ENCODE results near the gene COPS3. TPM values are rescaled to one million over a fixed set of nuclear protein-coding genes. Genes with fewer than 3 reads are reported as not detected.
"Not testable (repeated sequence)": the region's sequence is repeated elsewhere in the genome, so short reads cannot be mapped to it uniquely, and the experiment has no call there.

Gene COPS3
- total RNA-seq, 4 donors from 2014 or later = 49.3 to 72.6 (median 59.1) TPM

DNA sequence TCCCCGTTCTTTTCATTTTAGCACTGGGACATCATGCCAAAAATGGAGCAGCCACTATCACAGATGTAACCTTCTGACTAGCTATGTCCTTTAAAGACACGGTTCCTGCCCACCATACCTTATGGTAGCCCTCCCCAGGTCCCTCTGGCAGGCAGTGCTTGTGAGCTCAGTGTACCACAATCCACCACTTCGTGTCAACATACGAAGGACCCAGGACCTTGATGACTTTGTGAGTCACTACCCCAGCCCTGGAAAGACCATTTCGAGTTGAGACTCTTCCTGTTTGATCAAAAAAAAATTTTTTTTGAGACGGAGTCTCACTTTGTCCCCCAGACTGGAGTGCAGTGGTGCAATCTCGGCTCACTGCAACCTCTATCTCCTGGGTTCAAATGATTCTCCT is 23.0 kb downstream of the COPS3 start:
- Histone ChIP-seq H3K9me3 (no peaks in the 10 kb centered on the region), H3K4me1 (no peaks in the 10 kb centered on the region), H3K27ac (replicated peaks in 1 of 4) (no peak overlapping the region), H3K27me3 (no peaks in the 10 kb centered on the region), H3K36me3 (peaks cover 58 to 100% (median 96%) of the 10 kb centered on the region in 4 donors), H3K4me3 (no peak overlapping the region)
- WGBS = 89% methylated on average over 7 of the region's 7 CpGs
- intact Hi-C loops (cut with DNase I) = no loop called here
- DNase-seq (ENCODE audit: extremely low spot score) = no peak
- no peak for TF ChIP-seq CTCF (IDR thresholded peaks at IDR 0.05)
- TF ChIP-seq EP300 (IDR thresholded peaks at IDR 0.05) = no peak
- no peak for TF ChIP-seq POLR2A (IDR thresholded peaks at IDR 0.05; ENCODE audit: low read depth)
- TF ChIP-seq POLR2AphosphoS5 (IDR thresholded peaks at IDR 0.05) = no peak

- TF ChIP-seq EP300 (IDR thresholded peaks at IDR 0.05) = no peak
- TF ChIP-seq POLR2A (IDR thresholded peaks at IDR 0.05; ENCODE audit: low read depth) = no peak
- TF ChIP-seq CTCF (IDR thresholded peaks at IDR 0.05) = no peak
- TF ChIP-seq POLR2AphosphoS5 (IDR thresholded peaks at IDR 0.05) = no peak
- intact Hi-C loops (cut with DNase I) = no loop called here
- no peaks in the 10 kb centered on the region for H3K4me1 ChIP-seq
- no peak for DNase-seq (ENCODE audit: extremely low spot score)
- no peak overlapping the region for H3K4me3 ChIP-seq
- no peaks in the 10 kb centered on the region for H3K27me3 ChIP-seq
- 100% methylated on average over 1 of the region's 1 CpG for WGBS
- H3K9me3 ChIP-seq = no peaks in the 10 kb centered on the region
- no peak overlapping the region for H3K27ac ChIP-seq (replicated peaks in 1 of 4)
- peaks cover 60 to 100% (median 97%) of the 10 kb centered on the region in 4 donors for H3K36me3 ChIP-seq
Measured at GRCh38 chr17:17256316-17256715, 24.7 kb downstream of the COPS3 start.

GRCh38 chr17:17255689-17256088 is 25.4 kb downstream of the COPS3 start:
- H3K4me1 ChIP-seq; intact Hi-C loops (cut with DNase I); H3K4me3 ChIP-seq; H3K27ac ChIP-seq (replicated peaks in 1 of 4); DNase-seq (ENCODE audit: extremely low spot score); H3K9me3 ChIP-seq; H3K27me3 ChIP-seq: not testable (repeated sequence)
- H3K36me3 ChIP-seq = peaks cover 56 to 100% (median 97%) of the 10 kb centered on the region in 4 donors
- WGBS = 85% methylated on average over 11 of the region's 11 CpGs

DNA sequence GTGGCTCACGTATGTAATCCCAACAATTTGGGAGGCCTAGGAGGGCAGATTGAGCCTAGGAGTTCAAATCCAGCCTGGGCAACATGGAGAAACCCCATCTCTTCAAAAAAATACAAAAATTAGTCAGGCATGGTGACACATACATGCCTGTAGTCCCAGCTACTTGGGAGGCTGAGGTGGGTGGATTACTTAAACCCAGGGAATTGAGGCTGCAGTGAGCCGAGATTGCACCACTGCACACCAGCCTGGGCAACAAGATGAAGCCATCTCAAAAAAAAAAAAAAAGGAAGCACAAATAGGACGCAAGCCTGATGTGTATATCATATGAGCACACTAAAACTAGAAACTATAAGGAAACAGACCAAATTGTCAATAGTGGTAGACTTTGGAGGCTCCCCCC is 27.0 kb downstream of the COPS3 start:
- Histone ChIP-seq H3K4me1 (no peaks in the 10 kb centered on the region), H3K9me3 (no peaks in the 10 kb centered on the region), H3K27ac (replicated peaks in 1 of 4) (no peak overlapping the region), H3K27me3 (no peaks in the 10 kb centered on the region), H3K4me3 (no peak overlapping the region), H3K36me3 (peaks cover 40 to 99% (median 95%) of the 10 kb centered on the region in 4 donors)
- TF ChIP-seq EP300 (IDR thresholded peaks at IDR 0.05) (no peak), CTCF (IDR thresholded peaks at IDR 0.05) (no peak)
- intact Hi-C loops (cut with DNase I) = no loop called here
- no peak for DNase-seq (ENCODE audit: extremely low spot score)
- 82% methylated on average over 3 of the region's 3 CpGs for WGBS

DNA sequence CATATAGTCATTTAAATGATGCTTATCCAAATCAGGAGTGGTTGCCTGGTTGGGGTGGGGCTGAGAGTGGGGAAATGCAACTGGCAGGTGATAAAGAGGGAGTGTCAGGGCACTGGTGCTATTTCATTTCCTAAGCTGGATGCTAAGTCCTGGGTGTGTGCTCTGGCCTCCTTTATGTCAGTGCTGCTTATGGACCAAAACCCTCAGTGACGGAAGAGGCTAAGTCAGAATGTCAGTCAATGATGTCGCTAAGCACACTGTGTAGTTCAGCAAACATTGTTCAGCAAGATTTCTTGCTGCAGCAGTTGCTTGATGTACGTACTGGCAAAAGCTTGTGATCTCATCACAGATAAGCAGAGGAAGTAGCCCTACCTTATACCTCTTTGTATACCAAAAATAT is 27.6 kb downstream of the COPS3 start:
- peaks cover 36 to 99% (median 95%) of the 10 kb centered on the region in 4 donors for H3K36me3 ChIP-seq
- 100% methylated on average over 3 of the region's 3 CpGs for WGBS
- no peak overlapping the region for H3K4me3 ChIP-seq
- no peak overlapping the region for H3K27ac ChIP-seq (replicated peaks in 1 of 4)
- intact Hi-C loops (cut with DNase I) = no loop called here
- H3K4me1 ChIP-seq = no peaks in the 10 kb centered on the region
- no peak for DNase-seq (ENCODE audit: extremely low spot score)
- no peaks in the 10 kb centered on the region for H3K27me3 ChIP-seq
- TF ChIP-seq CTCF (IDR thresholded peaks at IDR 0.05) (no peak), EP300 (IDR thresholded peaks at IDR 0.05) (no peak), POLR2AphosphoS5 (IDR thresholded peaks at IDR 0.05) (no peak), POLR2A (IDR thresholded peaks at IDR 0.05; ENCODE audit: low read depth) (no peak)
- H3K9me3 ChIP-seq = no peaks in the 10 kb centered on the region

All from esophagus muscularis mucosa (tissue), 4 donors.